Omental fat pad (tissue), 4 donors: Measurements from ENCODE around the gene PROX1. TPM values are rescaled to one million over a fixed set of nuclear protein-coding genes. Genes with fewer than 3 reads are reported as not detected.

Source experiments
- ATAC-seq: fragments of 150-250 bp; one replicate; pipeline ENCODE4 v1.9.1; 2016; ENCODE audit warnings: mild to moderate bottlenecking, moderate library complexity; ENCODE audit not compliant: low FRiP score
- DNase-seq: peaks from one replicate; pipeline ENCODE4 v3.0.0-alpha.2; 2019; ENCODE audit warnings: low spot score
- total RNA-seq, 4 donors: library from RNA; depleted of rRNA; stranded (reverse); fragments of >200 nt; gene quantifications; one replicate each; pipeline ENCODE4 v1.1.0, GENCODE V29; 2016
- TF ChIP-seq, protein P1 (sequence below), 3 donors: fragments of 450-650 bp; IDR thresholded peaks; one replicate each; pipeline ENCODE4 v1.5.1; 2016 to 2017; ENCODE audit warnings: antibody characterized with exemption in 3 of 3, mild to moderate bottlenecking in 3 of 3, moderate library complexity in 2 of 3

PROX1 gene
- total RNA-seq, 4 donors from 2014 or later, result 0.96 to 8.4 (median 4.6) TPM

DNA sequence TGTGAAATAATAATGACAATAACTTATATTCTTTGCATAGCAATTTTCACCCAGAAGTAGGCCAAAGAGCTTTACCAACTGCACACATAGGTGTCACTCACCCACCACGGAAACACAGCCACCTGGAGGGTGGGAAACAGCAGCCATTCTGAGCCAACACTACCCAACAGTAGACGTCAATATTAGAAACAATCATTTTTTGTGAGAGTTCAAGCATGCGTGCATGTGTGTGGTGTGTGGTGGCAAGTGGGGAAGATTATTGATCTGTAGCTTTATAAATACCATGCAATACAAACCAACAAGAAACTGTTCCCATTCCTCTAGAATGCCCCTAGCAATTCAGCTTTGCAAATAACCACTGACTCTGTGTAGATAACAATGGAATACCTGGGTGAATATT is 19.1 kb downstream of the PROX1 start:
- no peak for DNase-seq
- no peak for ATAC-seq
- TF ChIP-seq, protein P1, sequence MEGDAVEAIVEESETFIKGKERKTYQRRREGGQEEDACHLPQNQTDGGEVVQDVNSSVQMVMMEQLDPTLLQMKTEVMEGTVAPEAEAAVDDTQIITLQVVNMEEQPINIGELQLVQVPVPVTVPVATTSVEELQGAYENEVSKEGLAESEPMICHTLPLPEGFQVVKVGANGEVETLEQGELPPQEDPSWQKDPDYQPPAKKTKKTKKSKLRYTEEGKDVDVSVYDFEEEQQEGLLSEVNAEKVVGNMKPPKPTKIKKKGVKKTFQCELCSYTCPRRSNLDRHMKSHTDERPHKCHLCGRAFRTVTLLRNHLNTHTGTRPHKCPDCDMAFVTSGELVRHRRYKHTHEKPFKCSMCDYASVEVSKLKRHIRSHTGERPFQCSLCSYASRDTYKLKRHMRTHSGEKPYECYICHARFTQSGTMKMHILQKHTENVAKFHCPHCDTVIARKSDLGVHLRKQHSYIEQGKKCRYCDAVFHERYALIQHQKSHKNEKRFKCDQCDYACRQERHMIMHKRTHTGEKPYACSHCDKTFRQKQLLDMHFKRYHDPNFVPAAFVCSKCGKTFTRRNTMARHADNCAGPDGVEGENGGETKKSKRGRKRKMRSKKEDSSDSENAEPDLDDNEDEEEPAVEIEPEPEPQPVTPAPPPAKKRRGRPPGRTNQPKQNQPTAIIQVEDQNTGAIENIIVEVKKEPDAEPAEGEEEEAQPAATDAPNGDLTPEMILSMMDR (IDR thresholded peaks at IDR 0.05), result no peak

DNA sequence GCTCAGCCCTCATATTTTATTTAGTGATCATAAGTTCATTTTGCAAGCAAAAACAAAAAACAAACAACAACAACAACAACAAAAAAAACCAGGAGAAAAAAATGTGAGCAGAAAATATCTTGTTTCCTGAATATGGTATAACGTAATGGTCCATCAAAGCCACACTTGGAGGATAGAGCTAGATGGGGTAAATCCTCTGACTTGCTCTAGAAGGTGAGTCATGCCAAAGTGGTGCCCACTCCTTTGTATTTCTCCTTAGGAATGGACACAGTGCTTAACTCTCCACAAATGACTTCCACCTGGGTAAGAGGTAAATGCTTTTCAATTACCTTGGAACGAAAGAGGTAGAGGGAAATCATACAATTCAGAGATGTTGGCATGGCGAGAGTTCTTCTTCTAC is 20.6 kb downstream of the PROX1 start:
- ATAC-seq (no peak), DNase-seq (no peak)
- TF ChIP-seq, protein P1 (IDR thresholded peaks at IDR 0.05), result no peak

DNA sequence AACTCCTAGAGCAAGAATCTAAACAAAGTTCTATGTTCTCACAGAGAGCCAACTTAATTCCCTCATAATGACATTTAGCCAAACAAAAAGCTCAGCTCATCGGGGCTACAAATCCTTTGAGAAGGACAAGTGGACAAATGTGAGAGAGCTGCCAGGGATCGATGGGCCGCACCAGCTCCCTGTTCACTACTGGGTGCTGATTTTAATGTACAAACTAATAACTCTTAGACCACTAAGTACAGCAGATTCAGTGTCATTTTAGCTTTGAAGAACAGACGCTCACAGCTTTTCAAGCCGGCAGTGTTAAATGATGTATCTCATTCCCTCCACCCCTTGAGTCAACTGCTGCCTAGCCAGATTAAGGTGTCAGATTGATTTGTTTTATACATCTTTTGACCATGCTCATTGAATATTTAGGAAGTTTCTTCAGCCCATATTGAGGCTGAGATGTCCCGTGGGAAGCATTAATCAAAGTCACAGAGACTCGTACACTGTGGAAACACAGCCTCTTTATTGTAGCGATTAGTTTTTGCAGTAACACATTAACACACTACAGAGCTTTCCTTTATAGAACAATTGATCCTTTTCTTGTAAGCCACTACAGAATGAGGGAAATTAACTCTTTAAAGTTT is 21.1 kb downstream of the PROX1 start:
- ATAC-seq (no peak), DNase-seq (no peak)

DNA sequence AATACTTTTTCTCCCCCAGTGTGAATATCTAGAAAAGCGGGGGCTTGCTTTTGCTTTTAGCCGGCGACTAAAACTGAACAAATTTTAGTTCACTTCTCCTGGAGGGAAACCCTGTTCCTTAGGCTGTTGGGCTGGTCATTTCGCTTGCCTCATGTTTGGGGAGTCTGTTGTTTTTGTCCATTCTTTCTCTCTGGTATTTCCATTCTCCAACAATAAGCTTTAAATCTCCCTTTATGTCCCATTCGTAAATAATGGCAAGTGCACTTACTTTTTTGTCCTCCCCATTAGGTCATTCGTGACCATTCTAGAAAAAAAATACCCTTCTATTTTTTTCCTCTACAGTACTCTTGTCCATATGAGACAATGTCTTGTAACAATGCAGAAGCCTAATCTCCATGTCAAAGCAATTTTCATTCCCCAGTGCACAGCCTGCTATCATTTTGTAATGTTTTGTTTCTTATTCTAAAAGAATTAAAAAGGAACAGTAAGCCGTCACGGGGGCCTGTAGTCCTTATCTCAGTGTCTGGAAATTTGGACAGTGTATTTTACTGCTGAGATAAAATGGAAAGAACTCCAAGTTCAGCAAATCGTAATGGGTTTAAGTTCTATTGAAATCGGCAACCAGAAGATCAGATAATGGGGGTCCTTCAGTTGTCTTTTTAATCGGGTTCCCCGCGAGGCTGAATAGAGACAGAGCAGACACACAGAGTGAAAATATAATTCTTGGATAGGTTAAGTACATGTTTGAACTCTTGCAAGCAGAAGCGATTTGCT is 21.8 kb downstream of the PROX1 start:
- no peak for DNase-seq
- TF ChIP-seq, protein P1 (IDR thresholded peaks at IDR 0.05), result no peak
- ATAC-seq, result no peak

More for the DNA sequence above, 21.1 kb downstream of the PROX1 start:
- TF ChIP-seq, protein P1 (IDR thresholded peaks at IDR 0.05), result no peak

DNA sequence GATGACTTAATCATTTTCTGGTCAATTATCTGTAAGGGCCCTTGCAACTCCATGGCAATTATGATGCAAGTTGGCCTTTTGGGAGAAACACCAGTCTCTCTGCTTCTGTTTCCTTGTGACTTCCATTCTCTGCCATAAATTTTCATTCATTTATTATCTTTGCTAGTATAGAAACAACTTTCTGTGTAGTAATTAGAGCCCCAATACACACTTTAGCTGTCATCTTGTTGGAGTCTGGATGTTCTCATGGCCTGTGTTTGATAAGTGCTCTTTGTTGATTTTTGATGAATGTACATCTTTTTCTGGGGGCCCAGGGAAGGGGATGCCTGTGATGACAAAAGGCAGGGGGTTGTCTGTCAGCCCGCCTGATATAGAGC is 22.4 kb downstream of the PROX1 start:
- DNase-seq, result no peak
- no peak for ATAC-seq
- TF ChIP-seq, protein P1 (IDR thresholded peaks at IDR 0.05), result no peak

DNA sequence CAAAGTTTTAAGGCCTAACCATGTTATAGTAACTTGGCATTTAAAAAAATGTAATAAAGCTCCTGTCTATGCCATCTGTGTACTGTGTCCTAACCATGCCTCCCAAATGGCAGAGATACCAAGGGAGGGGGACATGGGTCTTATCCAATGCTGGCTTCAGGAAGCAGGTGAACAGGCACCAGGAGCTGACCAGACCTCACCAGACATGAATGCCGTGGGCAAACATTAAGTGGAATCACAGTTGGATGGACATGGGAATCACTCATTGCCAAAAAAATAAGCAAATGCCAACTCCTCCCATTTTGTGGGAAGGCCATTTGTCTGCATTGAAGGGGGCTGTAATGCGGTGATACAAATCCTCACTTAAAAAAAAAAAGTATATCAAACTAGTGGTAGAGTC is 22.9 kb downstream of the PROX1 start:
- ATAC-seq (no peak), DNase-seq (no peak)
- TF ChIP-seq, protein P1 (IDR thresholded peaks at IDR 0.05), result no peak

DNA sequence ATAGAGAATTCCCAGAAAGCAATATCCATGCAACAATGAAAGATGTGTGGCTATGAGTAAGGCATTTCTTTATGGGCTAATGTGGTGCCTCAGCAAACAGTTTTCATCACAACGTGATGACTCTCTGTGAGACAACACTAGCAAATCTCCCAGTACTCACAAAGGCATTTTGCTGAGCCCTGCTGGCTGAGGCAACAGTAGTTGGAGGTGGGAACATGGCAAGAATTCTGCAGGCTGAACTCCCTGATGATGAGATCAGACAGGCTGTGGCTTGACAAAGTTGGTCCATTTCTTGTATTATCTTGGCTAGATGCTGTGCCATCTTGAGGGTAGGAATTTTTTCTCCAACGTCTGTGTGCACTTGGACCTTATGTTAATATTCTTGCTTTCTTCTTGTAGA is 24.6 kb downstream of the PROX1 start:
- TF ChIP-seq, protein P1 (IDR thresholded peaks at IDR 0.05), result no peak
- DNase-seq (no peak), ATAC-seq (no peak)
